Progenitor cell of endocrine pancreas (in vitro differentiated cells): ENCODE results near the gene PRH1. TPM values are rescaled to one million over a fixed set of nuclear protein-coding genes. Genes with fewer than 3 reads are reported as not detected.

Source experiments
- DNase-seq: peaks from one replicate; pipeline ENCODE4 v3.0.0; 2021; ENCODE audit warnings: low spot score; ENCODE audit not compliant: unreplicated experiment
- H3K27ac Mint-ChIP-seq: 2 replicates; pipeline ENCODE4 v1.8.0; 2021; ENCODE audit warnings: mild to moderate bottlenecking, moderate library complexity, mixed read lengths
- H3K27me3 Mint-ChIP-seq: 2 replicates; pipeline ENCODE4 v1.8.0; 2021; ENCODE audit warnings: mixed read lengths
- H3K36me3 Mint-ChIP-seq: 2 replicates; pipeline ENCODE4 v1.8.0; 2022; ENCODE audit warnings: mixed read lengths; ENCODE audit not compliant: insufficient read depth
- H3K4me1 Mint-ChIP-seq: 2 replicates; pipeline ENCODE4 v1.8.0; 2021; ENCODE audit warnings: low read depth, mixed read lengths
- H3K4me3 Mint-ChIP-seq: 2 replicates; pipeline ENCODE4 v1.8.0; 2021; ENCODE audit warnings: low read depth, mild to moderate bottlenecking, moderate library complexity, mixed read lengths
- H3K9me3 Mint-ChIP-seq: 2 replicates; pipeline ENCODE4 v1.8.0; 2021; ENCODE audit warnings: low read depth, mixed read lengths
- total RNA-seq: library from RNA; stranded (reverse); gene quantifications from 2 replicates; pipeline ENCODE4 v1.2.1, GENCODE V29; 2021
- TF ChIP-seq, protein P1 (sequence below): fragments of 200-600 bp; sonication (generic); IDR thresholded peaks from one replicate; pipeline ENCODE4 v1.5.0; 2021; ENCODE audit warnings: antibody characterized with exemption, mild to moderate bottlenecking; ENCODE audit not compliant: unreplicated experiment

PRH1 gene
- total RNA-seq, 1 donor from 2014 or later = 43.8 TPM

DNA sequence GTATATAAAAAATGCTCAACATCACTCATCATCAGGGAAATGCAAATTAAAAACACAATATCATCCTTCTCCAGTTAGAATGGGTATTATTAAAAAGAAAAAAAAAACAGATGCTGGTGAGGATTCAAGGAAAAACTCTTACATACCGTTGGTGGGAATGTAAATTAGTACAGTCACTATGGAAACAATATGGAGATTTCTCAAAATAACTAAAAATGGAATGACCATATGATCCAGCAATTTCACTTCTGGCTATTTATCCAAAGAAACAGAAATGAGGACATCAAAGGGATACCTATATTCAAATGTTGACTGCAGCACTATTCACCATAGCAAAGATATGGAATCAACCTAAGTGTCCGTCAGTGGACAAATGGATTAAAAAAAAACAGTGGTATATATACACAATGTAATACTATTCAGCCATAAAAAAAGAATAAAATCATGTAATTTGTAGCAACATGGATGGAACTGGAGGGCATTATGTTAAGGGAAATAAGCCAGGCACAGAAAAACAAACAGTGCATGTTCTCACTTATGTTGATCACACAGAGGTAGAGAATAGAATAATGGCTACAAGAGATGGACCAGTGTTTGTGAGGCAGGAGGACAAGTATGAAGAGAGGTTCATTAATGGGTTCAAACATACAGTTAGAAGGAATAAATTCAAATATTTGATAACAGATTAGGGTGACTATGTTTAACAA, 20.4 kb downstream of the PRH1 start:
- Mint-ChIP-seq H3K9me3 (peaks cover 34% of the 10 kb centered on the region), H3K27ac (no peak overlapping the region), H3K36me3 (peaks cover 34% of the 10 kb centered on the region), H3K4me1 (peaks cover 2% of the 10 kb centered on the region), H3K4me3 (no peak overlapping the region), H3K27me3 (no peaks in the 10 kb centered on the region)
- TF ChIP-seq, protein P1, sequence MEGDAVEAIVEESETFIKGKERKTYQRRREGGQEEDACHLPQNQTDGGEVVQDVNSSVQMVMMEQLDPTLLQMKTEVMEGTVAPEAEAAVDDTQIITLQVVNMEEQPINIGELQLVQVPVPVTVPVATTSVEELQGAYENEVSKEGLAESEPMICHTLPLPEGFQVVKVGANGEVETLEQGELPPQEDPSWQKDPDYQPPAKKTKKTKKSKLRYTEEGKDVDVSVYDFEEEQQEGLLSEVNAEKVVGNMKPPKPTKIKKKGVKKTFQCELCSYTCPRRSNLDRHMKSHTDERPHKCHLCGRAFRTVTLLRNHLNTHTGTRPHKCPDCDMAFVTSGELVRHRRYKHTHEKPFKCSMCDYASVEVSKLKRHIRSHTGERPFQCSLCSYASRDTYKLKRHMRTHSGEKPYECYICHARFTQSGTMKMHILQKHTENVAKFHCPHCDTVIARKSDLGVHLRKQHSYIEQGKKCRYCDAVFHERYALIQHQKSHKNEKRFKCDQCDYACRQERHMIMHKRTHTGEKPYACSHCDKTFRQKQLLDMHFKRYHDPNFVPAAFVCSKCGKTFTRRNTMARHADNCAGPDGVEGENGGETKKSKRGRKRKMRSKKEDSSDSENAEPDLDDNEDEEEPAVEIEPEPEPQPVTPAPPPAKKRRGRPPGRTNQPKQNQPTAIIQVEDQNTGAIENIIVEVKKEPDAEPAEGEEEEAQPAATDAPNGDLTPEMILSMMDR = no peak
- DNase-seq = no peak

DNA sequence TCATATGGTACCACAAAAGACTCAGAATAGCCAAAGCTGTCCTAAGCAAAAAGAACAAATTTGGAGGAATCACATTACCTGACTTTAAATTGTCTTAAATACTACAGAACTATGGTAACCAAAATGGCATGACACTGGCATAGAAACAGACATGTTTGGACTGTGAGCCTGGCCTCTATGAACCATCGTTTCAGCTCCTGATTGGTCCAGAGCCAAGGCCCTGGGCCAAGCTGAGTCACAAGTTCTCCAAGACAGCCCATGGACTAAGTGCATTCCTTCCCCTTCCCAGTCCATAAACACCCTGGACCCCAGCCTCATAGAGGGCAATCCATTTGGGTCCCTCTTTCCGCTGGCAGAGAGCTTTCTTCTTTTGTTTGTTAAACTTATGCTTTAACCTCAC, 22.7 kb downstream of the PRH1 start:
- no peak overlapping the region for H3K27ac Mint-ChIP-seq
- TF ChIP-seq, protein P1 = no peak
- no peaks in the 10 kb centered on the region for H3K27me3 Mint-ChIP-seq
- H3K9me3 Mint-ChIP-seq = peaks cover 56% of the 10 kb centered on the region
- H3K36me3 Mint-ChIP-seq = peaks cover 55% of the 10 kb centered on the region
- H3K4me3 Mint-ChIP-seq = no peak overlapping the region
- no peak for DNase-seq
- no peaks in the 10 kb centered on the region for H3K4me1 Mint-ChIP-seq

DNA sequence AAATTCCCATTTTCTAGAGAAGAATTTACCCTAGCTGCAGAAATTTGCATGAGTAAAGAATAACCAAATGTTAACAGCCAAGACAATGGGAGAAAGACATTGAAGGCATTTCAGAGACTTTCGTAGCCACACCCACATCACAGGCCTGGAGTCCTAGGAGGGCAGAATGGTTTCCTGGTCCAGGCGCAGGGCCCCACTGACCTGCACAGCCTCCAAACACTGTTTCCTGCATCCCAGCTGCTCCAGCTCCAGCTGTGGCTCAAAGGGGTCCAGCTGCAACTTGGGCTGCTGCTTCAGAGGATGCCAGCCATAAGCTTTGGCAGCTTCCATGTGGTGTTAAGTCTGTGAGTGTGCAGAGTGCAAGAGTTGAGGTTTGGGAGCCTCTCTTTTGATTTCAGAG, 28.2 kb downstream of the PRH1 start:
- H3K27ac Mint-ChIP-seq = no peak overlapping the region
- H3K27me3 Mint-ChIP-seq = no peaks in the 10 kb centered on the region
- no peak overlapping the region for H3K4me3 Mint-ChIP-seq
- TF ChIP-seq, protein P1 = no peak
- no peaks in the 10 kb centered on the region for H3K4me1 Mint-ChIP-seq
- no peak for DNase-seq
- H3K9me3 Mint-ChIP-seq = peaks cover 39% of the 10 kb centered on the region
- H3K36me3 Mint-ChIP-seq = peaks cover 47% of the 10 kb centered on the region

DNA sequence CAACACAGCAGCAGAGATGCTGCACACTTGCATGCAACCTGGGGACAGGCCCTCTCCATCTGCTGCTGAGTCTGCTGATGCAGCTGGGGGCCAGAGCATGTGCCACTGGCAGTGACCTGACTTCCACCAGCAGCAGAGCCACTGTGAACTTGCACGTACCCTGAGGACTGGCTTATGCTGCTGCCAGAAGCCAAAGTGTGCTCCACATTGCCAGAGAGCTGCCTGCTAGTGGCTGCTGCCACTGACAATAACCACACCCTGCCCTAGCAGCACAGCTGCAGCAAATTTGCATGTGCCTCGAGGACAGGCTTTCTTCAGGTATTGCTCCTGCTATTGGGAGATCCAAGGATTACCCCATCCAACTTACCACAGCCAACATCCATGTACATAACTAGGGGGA, 30.3 kb downstream of the PRH1 start:
- H3K9me3 Mint-ChIP-seq = peaks cover 29% of the 10 kb centered on the region
- H3K36me3 Mint-ChIP-seq = peaks cover 37% of the 10 kb centered on the region
- no peaks in the 10 kb centered on the region for H3K27me3 Mint-ChIP-seq
- H3K4me1 Mint-ChIP-seq = no peaks in the 10 kb centered on the region
- no peak for DNase-seq
- TF ChIP-seq, protein P1 = no peak
- no peak overlapping the region for H3K4me3 Mint-ChIP-seq
- no peak overlapping the region for H3K27ac Mint-ChIP-seq

DNA sequence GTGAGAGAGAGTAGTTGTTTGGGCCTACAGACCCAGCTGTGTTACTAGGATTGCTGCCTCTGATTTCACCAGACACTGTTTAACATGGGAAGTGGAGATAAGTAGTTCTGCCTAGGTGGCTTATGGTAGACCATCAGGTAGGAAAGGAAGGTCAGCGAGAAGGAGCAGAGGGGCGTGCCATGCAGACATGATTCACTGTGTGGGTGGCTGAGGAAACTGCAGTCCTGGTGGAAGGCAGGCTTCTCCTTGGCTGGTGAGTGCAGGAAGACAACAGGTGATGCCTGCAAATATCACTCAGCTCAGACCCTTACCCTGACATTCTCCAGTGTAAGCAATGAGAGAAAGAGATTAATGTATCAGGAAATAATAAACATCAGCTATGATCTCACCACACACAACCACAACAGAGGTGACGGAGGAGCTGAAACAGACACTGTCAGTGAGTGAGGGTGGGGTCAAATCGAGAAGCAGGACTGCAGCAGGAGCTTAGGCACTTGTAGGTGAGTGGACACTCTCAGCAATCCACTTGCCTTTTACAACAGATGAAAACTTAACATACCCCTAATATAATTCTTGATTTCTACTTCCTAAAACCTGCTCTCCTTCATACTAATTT, 32.7 kb downstream of the PRH1 start:
- Mint-ChIP-seq H3K4me3 (no peak overlapping the region), H3K4me1 (no peaks in the 10 kb centered on the region)
- TF ChIP-seq, protein P1 = no peak

More for the DNA sequence above, 32.7 kb downstream of the PRH1 start:
- Mint-ChIP-seq H3K36me3 (peaks cover 24% of the 10 kb centered on the region), H3K27me3 (no peaks in the 10 kb centered on the region), H3K9me3 (peaks cover 6% of the 10 kb centered on the region), H3K27ac (no peak overlapping the region)
- DNase-seq = no peak
